Skeletal muscle tissue (tissue), 1 donor: ENCODE data around the gene CPSF3. TPM values are rescaled to one million over a fixed set of nuclear protein-coding genes. Genes with fewer than 3 reads are reported as not detected.

Source experiments
- total RNA-seq: library from RNA; depleted of rRNA; stranded (reverse); fragments of >200 nt; gene quantifications from one replicate; pipeline ENCODE4 v1.2.3, GENCODE V29; 2014

Gene CPSF3
- total RNA-seq, 1 donor from 2014 or later = 27.7 TPM

Other genes with a start within 250 kb of the CPSF3 start
- 17.7 TPM for gene ASAP2, start 216.8 kb upstream of the CPSF3 start, total RNA-seq
- 37.1 TPM for gene ITGB1BP1, start 126 bp upstream of the CPSF3 start, total RNA-seq
- 57.9 TPM for gene IAH1, start 50.9 kb downstream of the CPSF3 start, total RNA-seq
- 20.4 TPM for gene ADAM17, start 132.2 kb downstream of the CPSF3 start, total RNA-seq
- gene YWHAQ, start 207.3 kb downstream of the CPSF3 start, total RNA-seq = 140 TPM